IPS DF 6.9 (cell line): ENCODE measurements around the gene FBXW10B.
"Not testable (repeated sequence)": the region's sequence is repeated elsewhere in the genome, so short reads cannot be mapped to it uniquely, and the experiment has no call there.

Source experiments
- DNase-seq: peaks from one replicate; pipeline ENCODE4 v3.0.0-alpha.2; 2013; ENCODE audit warnings: low read depth, low spot score
- H3K27ac ChIP-seq: one replicate; pipeline ENCODE4 v1.5.1; 2013; ENCODE audit warnings: low read length, control low read depth
- H3K27me3 ChIP-seq: 2 replicates; pipeline ENCODE4 v1.6.1; 2013; ENCODE audit warnings: mild to moderate bottlenecking, low read length; ENCODE audit not compliant: control insufficient read depth, insufficient read depth
- H3K36me3 ChIP-seq: 2 replicates; pipeline ENCODE4 v1.6.1; 2013; ENCODE audit warnings: low read length; ENCODE audit not compliant: control insufficient read depth, insufficient read depth
- H3K4me1 ChIP-seq: 2 replicates; pipeline ENCODE4 v1.6.1; 2013; ENCODE audit warnings: low read length; ENCODE audit not compliant: control insufficient read depth, insufficient read depth
- H3K4me3 ChIP-seq: 2 replicates; pipeline ENCODE4 v1.5.1; 2013; ENCODE audit warnings: mild to moderate bottlenecking, low read length
- H3K9me3 ChIP-seq: 2 replicates; pipeline ENCODE4 v1.6.1; 2013; ENCODE audit warnings: low read length, inconsistent platforms; ENCODE audit not compliant: control insufficient read depth, insufficient read depth
- WGBS: extraction: QIAGEN DNeasy Blood & Tissue Kit; methylation state at CpG from one replicate; pipeline ENCODE4 v1.1.7; 2013; ENCODE audit warnings: mixed read lengths, missing lambda C conversion rate; ENCODE audit not compliant: insufficient read length, insufficient coverage; 5-methylcytosine and 5-hydroxymethylcytosine counted together

FBXW10B gene

DNA sequence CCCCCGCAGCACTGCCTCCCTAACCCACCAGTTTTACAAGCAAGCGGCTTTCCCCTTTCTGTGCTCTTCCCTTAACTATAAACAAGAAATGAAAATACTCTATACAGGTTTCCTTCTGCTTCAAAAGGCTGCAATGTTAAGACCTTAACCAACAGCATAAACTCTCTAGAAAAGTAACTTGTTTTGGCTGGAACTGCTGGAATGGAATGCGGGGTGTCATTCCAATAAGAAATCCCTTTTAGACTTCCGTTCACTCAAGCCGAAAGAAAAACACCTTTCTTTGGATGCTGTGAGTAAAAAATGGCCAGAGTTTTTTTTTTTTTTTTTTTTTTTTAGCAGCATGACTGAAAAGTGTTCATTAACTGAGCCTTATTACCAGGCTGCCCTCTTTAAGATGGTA lies 27.5 kb downstream of the FBXW10B start:
- H3K4me3 ChIP-seq, H3K27ac ChIP-seq, DNase-seq, H3K27me3 ChIP-seq, H3K36me3 ChIP-seq, H3K4me1 ChIP-seq, H3K9me3 ChIP-seq: not testable (repeated sequence)
- no CpG with 5 or more reads among the region's 5 CpGs for WGBS

DNA sequence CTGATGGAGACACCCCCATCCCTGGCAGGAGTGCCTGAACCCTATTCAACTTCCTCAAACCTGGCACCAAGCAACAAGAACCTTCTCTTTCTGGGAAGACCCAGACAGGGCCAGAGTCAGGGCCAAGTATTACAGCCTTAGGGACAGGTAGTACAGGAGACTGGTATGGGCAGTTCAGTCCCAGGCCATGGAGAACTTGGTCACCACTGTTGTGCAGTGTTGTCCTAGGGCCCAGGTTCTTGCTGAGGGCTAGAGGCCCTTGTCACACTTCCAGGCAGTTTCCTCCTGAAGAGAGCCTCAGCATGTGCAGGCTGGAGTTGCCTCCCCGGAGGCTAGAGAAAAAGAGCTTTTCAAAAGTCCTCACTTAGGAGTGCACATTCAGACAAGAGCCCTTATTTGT lies 28.7 kb downstream of the FBXW10B start:
- H3K4me1 ChIP-seq, H3K27me3 ChIP-seq, H3K36me3 ChIP-seq, H3K27ac ChIP-seq, H3K4me3 ChIP-seq, H3K9me3 ChIP-seq, DNase-seq: not testable (repeated sequence)
- WGBS: no CpG with 5 or more reads among the region's 1 CpG

DNA sequence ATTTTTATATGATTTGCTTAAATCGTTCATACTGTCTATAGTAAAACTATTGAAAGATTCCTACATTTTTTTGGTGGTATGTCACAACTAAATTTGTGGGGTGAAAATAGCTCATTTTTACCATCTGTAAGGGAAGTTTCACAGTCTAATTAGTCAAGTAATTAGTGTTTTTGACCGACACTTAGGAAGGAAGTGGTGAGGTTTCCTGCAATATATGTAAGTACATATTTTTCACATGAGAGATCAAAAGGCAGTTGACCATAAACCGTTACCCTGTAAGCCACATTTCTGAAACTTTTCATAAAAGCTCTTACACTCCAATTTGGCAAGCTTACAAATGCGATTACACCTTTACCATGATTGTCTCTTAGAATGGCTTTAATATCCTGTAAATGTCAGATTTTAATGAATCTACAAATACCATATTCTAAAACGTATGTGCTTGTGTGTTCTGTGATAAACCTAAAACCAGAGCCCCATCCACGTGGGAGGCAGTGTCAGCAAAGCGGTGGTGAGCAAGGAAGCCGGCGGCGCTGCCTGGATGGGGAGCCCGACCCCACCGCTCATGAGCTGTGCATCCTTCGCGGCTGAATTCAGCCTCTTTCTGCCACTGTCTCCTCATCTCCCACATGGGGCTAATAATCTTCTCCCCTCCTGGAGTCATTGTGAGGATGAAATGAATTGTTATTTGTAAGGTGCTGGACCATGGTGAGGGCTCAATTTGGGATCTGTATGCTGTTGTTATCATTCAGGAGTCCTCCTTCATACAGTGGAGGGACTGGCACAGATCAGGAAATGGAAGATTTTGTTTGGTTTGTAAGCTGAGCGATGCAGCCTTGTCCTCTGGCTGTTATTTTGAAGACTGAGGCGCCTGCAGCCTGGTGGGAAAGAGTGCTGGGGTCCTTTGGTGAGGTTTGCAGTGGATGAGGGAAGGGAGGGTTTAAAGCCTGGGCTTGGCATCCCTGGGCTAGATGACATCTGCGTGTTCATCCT lies 29.7 kb downstream of the FBXW10B start:
- H3K36me3 ChIP-seq, DNase-seq, H3K27ac ChIP-seq, H3K27me3 ChIP-seq, H3K9me3 ChIP-seq, H3K4me1 ChIP-seq, H3K4me3 ChIP-seq: not testable (repeated sequence)
- no CpG with 5 or more reads among the region's 17 CpGs for WGBS

DNA sequence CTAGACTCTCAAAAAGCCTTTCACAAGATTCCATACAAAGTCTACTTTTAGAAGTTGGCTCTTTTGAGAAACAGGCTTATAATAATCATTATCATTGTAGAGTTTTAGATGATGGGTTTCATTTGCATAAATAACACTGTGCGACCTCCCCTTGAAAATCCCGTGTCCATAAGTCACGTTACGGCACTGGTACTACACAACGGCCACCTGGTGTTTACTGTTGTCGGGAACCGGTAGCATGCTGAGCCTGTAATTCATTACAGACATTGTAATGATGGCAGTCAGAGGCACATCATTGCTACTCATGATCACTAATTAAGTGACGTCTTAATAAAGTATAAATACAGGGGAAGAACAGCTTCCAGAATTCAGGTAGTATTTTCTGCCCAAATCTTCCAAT lies 31.5 kb downstream of the FBXW10B start:
- not testable (repeated sequence) for H3K27ac ChIP-seq, H3K36me3 ChIP-seq, H3K9me3 ChIP-seq, H3K27me3 ChIP-seq, H3K4me1 ChIP-seq, DNase-seq, H3K4me3 ChIP-seq
- no CpG with 5 or more reads among the region's 8 CpGs for WGBS

DNA sequence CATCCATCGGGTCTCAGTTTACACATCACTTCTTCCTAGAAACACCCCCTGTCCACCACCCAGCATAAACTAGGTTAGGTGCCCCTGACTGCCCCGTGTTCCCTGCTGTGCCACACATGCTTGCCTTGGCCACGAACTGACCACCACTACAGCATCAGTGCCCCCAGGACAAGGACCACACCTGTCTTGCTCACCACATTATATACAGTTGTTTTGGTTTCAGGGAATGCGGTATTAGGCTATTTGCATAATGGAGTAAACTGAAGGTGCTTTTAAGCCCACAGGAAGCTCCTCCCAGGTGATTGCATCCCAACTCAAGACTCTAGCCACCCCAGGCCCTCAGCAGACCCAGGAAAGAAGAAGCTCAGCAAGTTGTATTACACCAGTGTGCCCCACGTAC lies 36.2 kb downstream of the FBXW10B start:
- not testable (repeated sequence) for H3K9me3 ChIP-seq, H3K36me3 ChIP-seq, DNase-seq, H3K27me3 ChIP-seq, H3K27ac ChIP-seq, H3K4me1 ChIP-seq, H3K4me3 ChIP-seq
- no CpG with 5 or more reads among the region's 5 CpGs for WGBS

DNA sequence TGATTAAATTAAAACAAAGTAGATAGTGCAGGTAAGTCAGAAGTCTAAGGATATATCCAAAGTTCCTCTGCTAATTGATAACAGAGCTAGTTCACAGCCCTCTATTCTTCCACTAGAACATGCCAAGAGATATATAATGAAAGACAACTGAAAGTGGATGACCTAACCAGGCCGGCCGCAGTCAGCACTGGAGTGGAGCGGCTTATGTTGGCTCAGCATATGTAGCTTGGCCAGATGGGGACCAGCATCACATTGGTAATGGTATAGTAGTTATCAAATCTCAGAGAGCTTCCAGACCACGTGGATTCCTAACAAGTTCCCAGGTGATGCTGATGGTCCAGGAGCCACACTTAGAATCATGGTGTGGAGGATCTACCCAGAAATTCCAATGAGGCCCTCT lies 38.0 kb downstream of the FBXW10B start:
- not testable (repeated sequence) for H3K4me3 ChIP-seq, H3K4me1 ChIP-seq, H3K27me3 ChIP-seq, H3K27ac ChIP-seq, DNase-seq, H3K9me3 ChIP-seq, H3K36me3 ChIP-seq
- no CpG with 5 or more reads among the region's 4 CpGs for WGBS

DNA sequence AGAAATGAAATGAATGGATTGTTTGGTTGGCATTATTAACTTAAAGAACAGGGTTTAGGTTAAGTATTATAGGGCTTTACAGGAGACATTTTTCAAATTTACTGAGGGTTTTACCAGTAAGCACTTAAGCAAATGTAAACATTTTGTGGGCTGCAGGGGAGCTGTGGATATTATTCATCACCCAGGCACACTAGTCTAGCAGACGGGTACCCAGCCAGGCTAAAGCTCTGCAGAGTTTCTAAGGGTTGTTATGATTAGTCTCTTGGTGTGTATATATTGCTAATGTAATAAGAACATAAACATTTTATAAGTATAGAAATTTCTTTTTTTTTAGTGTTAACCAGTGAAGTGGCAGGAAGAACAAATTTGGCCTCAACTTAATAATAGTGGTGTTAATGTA lies 42.7 kb downstream of the FBXW10B start:
- H3K4me1 ChIP-seq, H3K36me3 ChIP-seq, DNase-seq, H3K9me3 ChIP-seq, H3K27me3 ChIP-seq, H3K4me3 ChIP-seq, H3K27ac ChIP-seq: not testable (repeated sequence)
- WGBS: no CpG with 5 or more reads among the region's 1 CpG

DNA sequence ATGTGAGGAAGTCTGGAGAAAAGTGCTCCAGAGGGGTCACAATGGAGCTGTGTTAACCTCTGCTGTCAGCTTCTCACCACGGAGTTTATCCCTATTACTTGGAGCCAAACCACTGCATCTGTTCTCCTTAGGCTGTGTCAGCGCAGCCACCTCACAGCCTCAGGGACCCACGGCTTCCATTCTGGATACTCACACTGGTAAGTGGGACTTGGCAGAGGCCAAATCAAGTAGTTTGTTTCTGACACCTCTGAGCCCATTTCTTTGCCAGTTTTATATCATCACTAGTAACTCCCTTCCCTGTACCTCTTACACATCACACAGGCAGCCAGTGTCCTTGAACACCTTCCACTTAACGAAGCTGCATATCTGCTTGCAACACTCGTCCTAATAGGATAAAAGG lies 44.8 kb downstream of the FBXW10B start:
- not testable (repeated sequence) for H3K36me3 ChIP-seq, H3K4me1 ChIP-seq, H3K27me3 ChIP-seq, H3K9me3 ChIP-seq, H3K27ac ChIP-seq, DNase-seq, H3K4me3 ChIP-seq
- WGBS: no CpG with 5 or more reads among the region's 5 CpGs

DNA sequence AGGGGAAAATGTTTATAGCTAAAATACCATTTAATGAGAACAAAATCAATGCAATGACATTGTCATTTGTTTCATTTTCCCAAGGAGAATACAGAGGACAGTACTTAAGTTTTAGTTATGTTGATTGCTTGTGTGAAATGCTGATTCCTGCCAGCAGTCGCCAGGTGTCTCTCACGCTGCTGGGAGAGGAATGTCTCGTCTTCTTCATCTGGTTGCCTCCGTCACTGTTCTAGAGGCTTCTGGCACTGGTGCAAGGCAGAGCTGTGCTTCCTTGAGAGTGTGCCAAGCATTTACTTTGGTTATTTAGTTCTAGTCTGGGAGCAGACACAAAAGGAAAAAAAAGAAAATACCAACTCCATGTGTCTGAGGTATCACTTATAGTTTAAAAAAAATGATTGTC lies 45.6 kb downstream of the FBXW10B start:
- not testable (repeated sequence) for H3K27me3 ChIP-seq, DNase-seq, H3K9me3 ChIP-seq, H3K36me3 ChIP-seq, H3K4me3 ChIP-seq, H3K27ac ChIP-seq, H3K4me1 ChIP-seq
- WGBS: no CpG with 5 or more reads among the region's 4 CpGs
